Mononuclear cell (primary cell): ENCODE data around the gene CISD3. TPM values are rescaled to one million over a fixed set of nuclear protein-coding genes. Genes with fewer than 3 reads are reported as not detected.

ENCODE experiments used
- total RNA-seq: library from RNA; depleted of rRNA; stranded (reverse); fragments of >200 nt; gene quantifications from one replicate; pipeline ENCODE4 v1.2.3, GENCODE V29; 2012

Gene CISD3
- total RNA-seq, 1 donor = 1.8 TPM

Other genes starting within 250 kb of the CISD3 start
- gene SRCIN1, start 124.4 kb upstream of the CISD3 start, total RNA-seq = not detected
- 0.63 TPM for gene EPOP, start 55.4 kb upstream of the CISD3 start, total RNA-seq
- gene MLLT6, start 25.1 kb upstream of the CISD3 start, total RNA-seq = 95.9 TPM
- not detected for gene PCGF2, start 18.0 kb downstream of the CISD3 start, total RNA-seq
- gene PSMB3, start 22.4 kb downstream of the CISD3 start, total RNA-seq = 95.5 TPM
- gene PIP4K2B, start 69.2 kb downstream of the CISD3 start, total RNA-seq = 17.8 TPM
- gene CWC25, start 95.0 kb downstream of the CISD3 start, total RNA-seq = 30.0 TPM
- 1,618 TPM for gene RPL23, start 123.4 kb downstream of the CISD3 start, total RNA-seq
- gene LASP1, start 139.7 kb downstream of the CISD3 start, total RNA-seq = 103 TPM
- gene FBXO47, start 237.1 kb downstream of the CISD3 start, total RNA-seq = not detected